HK-2 (cell line): ENCODE measurements around the gene UBE2F.
"Not testable (repeated sequence)": the region's sequence is repeated elsewhere in the genome, so short reads cannot be mapped to it uniquely, and the experiment has no call there.

Experiments used
- DNase-seq: peaks from one replicate; pipeline ENCODE4 v3.0.0-alpha.2; 2018; ENCODE audit not compliant: unreplicated experiment

Gene UBE2F

GRCh38 chr2:238019962-238020361 is 53.1 kb downstream of the UBE2F start:
- DNase-seq: no peak

- no peak for DNase-seq
These were observed 54.0 kb downstream of the UBE2F start for GRCh38 chr2:238020816-238021215.

GRCh38 chr2:238021327-238021726 is 54.5 kb downstream of the UBE2F start:
- no peak for DNase-seq

GRCh38 chr2:238022594-238023157 is 55.9 kb downstream of the UBE2F start:
- DNase-seq: no peak

DNA sequence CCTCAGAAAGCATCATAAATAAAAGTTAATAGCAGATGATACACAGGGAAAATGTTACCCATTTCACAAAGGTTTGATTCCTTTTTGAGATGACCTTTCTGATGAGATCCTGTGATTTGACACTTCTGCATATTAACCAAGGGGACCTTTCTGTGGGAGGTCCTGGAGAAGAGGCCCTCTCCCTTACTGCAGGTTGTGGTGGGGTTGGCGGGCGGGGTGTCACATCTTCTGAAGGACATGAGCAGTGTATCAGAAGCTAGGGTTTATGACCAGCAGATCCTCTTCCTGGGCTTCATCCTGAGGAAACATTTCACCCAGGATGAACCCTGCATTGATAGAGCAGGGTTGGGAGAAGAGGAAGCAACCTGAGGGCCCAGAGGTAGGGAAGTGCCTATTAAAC is 56.8 kb downstream of the UBE2F start:
- DNase-seq: no peak

DNA sequence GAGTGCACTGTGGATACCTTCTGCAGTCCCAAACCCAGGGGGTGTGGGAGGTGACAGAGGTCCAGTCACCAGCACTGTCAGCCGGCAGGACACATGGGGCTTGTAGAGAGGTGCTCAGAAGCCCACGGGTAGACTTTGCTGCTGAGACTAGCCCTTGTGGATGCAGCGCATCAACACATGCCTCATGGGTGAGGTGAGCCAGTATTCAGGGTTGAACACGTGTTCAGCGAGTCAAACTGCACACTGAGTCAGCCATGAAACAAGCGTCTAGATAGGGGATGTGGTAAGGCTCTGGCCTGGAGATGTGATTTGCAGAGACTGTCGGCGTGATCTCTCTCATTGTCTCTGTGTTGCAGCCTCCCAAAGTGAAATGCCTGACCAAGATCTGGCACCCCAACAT is 58.2 kb downstream of the UBE2F start:
- no peak for DNase-seq

- DNase-seq: no peak
These were observed 59.0 kb downstream of the UBE2F start for GRCh38 chr2:238025741-238026360.

GRCh38 chr2:238027058-238027457 is 60.2 kb downstream of the UBE2F start:
- DNase-seq: no peak

- no peak for DNase-seq
These were observed 61.0 kb downstream of the UBE2F start for GRCh38 chr2:238027591-238028415.

DNA sequence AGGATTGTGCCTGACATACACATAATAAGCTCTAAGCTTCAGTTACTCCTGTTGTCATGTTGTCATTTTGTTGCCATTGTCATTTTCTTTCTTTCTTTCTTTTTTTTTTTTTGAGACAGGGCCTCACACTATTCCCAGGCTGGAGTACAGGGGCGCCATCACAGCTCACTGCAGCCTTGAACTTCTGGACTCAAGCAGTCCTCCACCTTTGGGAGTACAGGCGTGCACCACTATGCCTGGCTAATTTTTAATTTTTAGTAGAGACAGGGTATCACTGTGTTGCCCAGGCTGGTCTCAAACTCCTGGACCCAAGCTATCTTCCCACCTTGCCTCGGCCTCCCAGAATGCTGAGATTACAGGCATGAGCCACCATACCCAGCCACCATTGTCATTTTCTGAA is 63.0 kb downstream of the UBE2F start:
- no peak for DNase-seq

GRCh38 chr2:238030422-238031155 is 63.8 kb downstream of the UBE2F start:
- no peak for DNase-seq

- no peak for DNase-seq
These were observed 64.9 kb downstream of the UBE2F start for GRCh38 chr2:238031751-238032150.

DNA sequence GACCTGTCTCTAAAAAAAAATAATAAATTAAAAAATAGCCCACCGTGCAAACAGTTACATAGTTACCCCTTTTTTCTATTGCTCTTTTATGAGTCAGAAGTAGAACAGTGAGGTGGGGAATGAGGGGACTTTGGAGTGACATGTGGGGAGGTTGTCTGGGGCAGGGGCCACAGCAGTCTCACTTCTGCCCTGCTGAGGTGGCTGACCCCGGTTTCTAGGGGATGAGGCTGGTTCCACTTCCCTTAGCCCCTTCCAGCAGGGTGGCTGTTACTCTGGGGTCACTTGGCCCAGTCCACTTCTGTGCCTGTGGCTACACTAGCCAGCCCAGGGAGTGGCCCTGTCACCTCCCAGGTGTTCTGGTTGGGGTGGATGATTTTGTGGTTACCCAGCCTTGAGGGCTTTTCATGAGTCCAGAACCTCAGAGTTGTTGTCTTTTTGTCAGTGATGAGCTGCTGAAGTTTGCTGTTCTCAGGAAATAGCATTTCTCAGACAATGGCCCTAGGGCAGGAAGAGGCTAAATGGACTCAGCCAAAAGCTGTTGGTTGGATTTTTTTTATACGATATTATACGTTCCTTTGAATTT is 66.0 kb downstream of the UBE2F start:
- DNase-seq: no peak

DNA sequence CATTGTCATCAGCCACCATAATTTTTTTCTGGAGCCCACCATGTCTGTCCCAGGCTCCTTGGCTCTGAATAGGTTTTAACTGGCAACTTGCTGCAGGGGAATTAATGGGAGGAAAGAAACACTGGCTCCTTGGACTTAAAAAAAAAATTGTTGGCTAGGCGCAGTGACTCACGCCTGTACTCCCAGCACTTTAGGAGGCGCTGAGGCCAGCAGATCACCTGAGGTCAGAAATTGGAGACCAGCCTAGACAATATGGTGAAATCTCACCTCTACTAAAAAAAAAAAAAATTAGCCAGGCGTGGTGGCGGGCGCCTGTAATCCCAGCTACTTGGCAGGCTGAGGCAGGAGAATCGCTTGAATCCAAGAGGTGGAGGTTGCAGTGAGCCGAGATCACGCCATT is 67.2 kb downstream of the UBE2F start:
- not testable (repeated sequence) for DNase-seq

DNA sequence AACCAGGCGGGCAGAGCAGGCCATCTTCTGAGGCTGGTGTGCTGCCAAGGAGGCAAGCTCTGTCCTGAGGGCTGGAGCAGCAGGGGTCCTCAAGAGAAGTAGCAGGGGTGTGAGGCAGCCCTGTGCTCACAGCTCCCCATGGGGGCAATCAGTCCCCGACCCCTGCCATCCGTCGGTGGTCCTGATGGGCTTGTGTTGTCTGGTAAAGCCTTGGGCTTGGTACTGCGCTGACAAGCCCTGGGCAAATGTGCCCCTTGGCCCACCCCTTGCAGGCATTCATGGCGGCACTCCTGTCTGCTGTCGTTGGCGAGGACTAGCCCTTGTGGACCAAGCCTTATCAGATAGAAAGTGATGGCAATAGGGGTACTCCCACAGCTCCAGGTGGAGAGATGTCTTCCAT is 71.4 kb downstream of the UBE2F start:
- no peak for DNase-seq

GRCh38 chr2:238039151-238039550 is 72.3 kb downstream of the UBE2F start:
- DNase-seq: no peak

GRCh38 chr2:238039985-238040384 is 73.2 kb downstream of the UBE2F start:
- DNase-seq: no peak

- DNase-seq: no peak
These were observed 74.1 kb downstream of the UBE2F start for GRCh38 chr2:238040918-238041317.

DNA sequence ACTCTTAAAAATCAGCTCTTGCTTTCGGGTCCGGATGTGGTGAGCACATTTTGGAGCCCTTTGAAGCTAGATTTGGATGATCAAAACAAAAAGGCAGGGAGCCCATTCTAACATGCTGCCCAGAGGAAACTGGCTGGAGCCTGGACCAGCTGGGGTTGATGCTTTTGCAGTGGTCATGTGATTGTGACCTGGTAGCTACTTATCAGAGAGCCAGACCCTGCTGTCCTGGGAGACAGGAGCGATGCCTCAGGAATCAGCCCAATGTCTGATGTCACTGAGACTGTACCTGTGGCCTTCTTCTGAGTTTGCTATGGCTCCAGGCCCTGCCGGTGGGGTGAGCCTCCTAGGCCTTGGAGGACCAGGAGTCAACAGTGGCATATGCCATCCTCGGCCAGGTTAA is 75.3 kb downstream of the UBE2F start:
- DNase-seq: no peak

DNA sequence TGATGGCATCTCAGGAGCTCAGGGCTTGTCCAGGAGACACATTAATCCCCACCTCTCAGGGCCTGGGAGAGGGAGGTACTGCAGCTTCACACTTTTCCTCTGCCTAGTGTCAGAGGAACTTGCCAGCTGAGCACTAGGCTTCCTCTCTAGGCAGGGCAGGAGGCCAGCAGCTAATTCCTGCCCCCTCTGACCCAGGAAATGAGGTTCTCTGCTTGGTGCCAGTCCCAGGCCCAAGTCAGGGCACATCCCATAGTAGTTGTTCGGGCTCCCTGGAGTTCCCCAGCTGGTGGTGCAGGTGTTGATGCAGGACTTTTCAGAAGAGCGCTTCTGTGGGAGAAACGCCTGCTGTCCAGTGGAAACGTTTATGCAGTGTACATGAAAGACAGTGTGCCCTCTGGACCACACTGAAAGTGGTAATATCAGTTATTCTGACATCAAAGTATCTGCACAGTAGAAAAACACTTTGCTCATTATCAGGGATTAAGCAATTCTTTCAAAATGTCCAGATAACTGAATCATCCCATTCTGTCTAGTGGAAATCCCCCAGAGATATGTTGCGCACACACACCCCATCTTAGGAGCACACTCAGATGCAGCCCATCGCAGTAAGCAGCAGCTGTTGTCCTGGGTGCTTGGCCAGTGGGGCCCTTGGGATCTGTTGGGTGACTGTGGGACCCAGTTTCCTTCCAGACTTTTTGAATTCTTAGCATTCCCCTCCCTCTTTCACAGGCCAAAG is 76.2 kb downstream of the UBE2F start:
- DNase-seq: no peak

- no peak for DNase-seq
These were observed 77.0 kb downstream of the UBE2F start for GRCh38 chr2:238043851-238044250.
